Upper lobe of left lung (tissue), 6 donors: ENCODE results near the gene ABHD1. TPM values are rescaled to one million over a fixed set of nuclear protein-coding genes. Genes with fewer than 3 reads are reported as not detected.
"Not testable (repeated sequence)": the region's sequence is repeated elsewhere in the genome, so short reads cannot be mapped to it uniquely, and the experiment has no call there.

ENCODE experiments used
- ATAC-seq, 2 donors: fragments of 200-7000 bp; cut with Tn5 transposase; one replicate each; pipeline ENCODE4 v1.9.1; 2022; ENCODE audit warnings: mild to moderate bottlenecking in 2 of 2, moderate library complexity in 2 of 2; ENCODE audit not compliant: low FRiP score in 2 of 2
- DNase-seq, 2 donors: peaks; one replicate each; pipeline ENCODE4 v3.0.0-alpha.2; 2019 to 2020
- H3K27ac ChIP-seq, 4 donors: fragments of 200-600 bp; sonication (generic); one replicate each; pipeline ENCODE4 v1.5.1; 2016 to 2019
- H3K27me3 ChIP-seq, 4 donors: fragments of 200-600 bp; sonication (generic); one replicate each; pipeline ENCODE4 v1.5.1; 2017 to 2019
- H3K36me3 ChIP-seq, 4 donors: fragments of 200-600 bp; sonication (generic); one replicate each; pipeline ENCODE4 v1.5.1; 2016 to 2019
- H3K4me1 ChIP-seq, 4 donors: fragments of 200-600 bp; sonication (generic); one replicate each; pipeline ENCODE4 v1.5.1; 2018 to 2019
- H3K4me3 ChIP-seq, 4 donors: fragments of 200-600 bp; sonication (generic); one replicate each; pipeline ENCODE4 v1.5.1; 2017 to 2019; ENCODE audit warnings: mild to moderate bottlenecking in 2 of 4, moderate library complexity in 1 of 4
- H3K9me3 ChIP-seq, 4 donors: fragments of 200-600 bp; sonication (generic); one replicate each; pipeline ENCODE4 v1.5.1; 2018 to 2019
- CTCF ChIP-seq, 6 experiments: fragments of 450-650 bp in 4 of 6; fragments of 200-600 bp in 2 of 6; sonication (generic) in 2 of 6; IDR thresholded peaks; one replicate each; pipeline ENCODE4 v1.5.1; 2016 to 2019; ENCODE audit warnings: antibody characterized with exemption in 6 of 6
- EP300 ChIP-seq, 4 donors: sonication (generic); formaldehyde crosslinking; IDR thresholded peaks; one replicate each; pipeline ENCODE4 v1.5.1; 2017; ENCODE audit warnings: antibody characterized with exemption in 4 of 4, control low read depth in 2 of 4
- POLR2A ChIP-seq, 4 donors: fragments of 450-650 bp; IDR thresholded peaks; one replicate each; pipeline ENCODE4 v1.5.1; 2016 to 2017; ENCODE audit warnings: antibody characterized with exemption in 4 of 4, mild to moderate bottlenecking in 2 of 4
- POLR2AphosphoS5 ChIP-seq, 2 donors: sonication (generic); formaldehyde crosslinking; IDR thresholded peaks; one replicate each; pipeline ENCODE4 v1.5.1; 2017; ENCODE audit warnings: antibody characterized with exemption in 2 of 2
- WGBS, 2 donors: methylation state at CpG; one replicate each; pipeline ENCODE4 v1.1.5; 2017 to 2018; 5-methylcytosine and 5-hydroxymethylcytosine counted together
- total RNA-seq, 6 donors: library from RNA; depleted of rRNA in 4 of 6; stranded (reverse); fragments of >200 nt in 4 of 6; gene quantifications; one replicate each; pipeline versions ENCODE4 v1.1.0 to v1.2.1, GENCODE V29; 2016 to 2021
- donor health status: DM: no; HTN: no; CAD: no; lungs with moderate emphysema.
- donor health status: DM: no; HTN: yes; CAD: no; lungs with severe emphysema.

Gene ABHD1
- total RNA-seq, 6 donors from 2014 or later = 0.10 to 0.30 (median 0.11) TPM; not detected in 3

DNA sequence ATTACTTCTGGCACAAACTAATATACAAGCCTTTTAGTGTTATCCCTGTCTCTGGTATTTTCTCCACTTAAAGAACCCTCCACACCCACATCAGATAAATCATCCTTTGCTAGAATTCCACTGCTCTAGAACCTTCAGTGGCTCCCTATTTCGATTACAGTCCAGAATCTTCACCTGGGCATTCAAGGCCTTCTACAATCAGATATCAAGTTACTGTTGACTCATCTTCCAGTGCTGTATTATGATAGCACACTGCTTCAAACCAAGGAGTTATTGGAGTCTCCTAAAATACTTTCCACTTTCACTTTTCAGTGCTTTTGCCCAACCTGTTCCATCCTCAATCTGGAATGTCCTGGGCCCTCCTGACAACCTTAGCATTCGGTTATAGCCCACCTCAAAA lies 8.1 kb upstream of the ABHD1 start:
- TF ChIP-seq POLR2A (IDR thresholded peaks at IDR 0.05) = no peak
- TF ChIP-seq CTCF (IDR thresholded peaks at IDR 0.05) = no peak
- TF ChIP-seq EP300 (IDR thresholded peaks at IDR 0.05) = no peak
- no peak for TF ChIP-seq POLR2AphosphoS5 (IDR thresholded peaks at IDR 0.05)
- no peak overlapping the region for H3K4me3 ChIP-seq
- no peak overlapping the region for H3K27ac ChIP-seq
- no peak for ATAC-seq
- no peaks in the 10 kb centered on the region for H3K36me3 ChIP-seq
- H3K27me3 ChIP-seq = peaks cover 0 to 16% (median 9%) of the 10 kb centered on the region in 4 donors
- peaks cover 8 to 14% (median 11%) of the 10 kb centered on the region in 4 donors for H3K4me1 ChIP-seq
- no peaks in the 10 kb centered on the region for H3K9me3 ChIP-seq
- no peak for DNase-seq
- WGBS, 2 donors = 57 to 71% methylated on average over 2 of the region's 2 CpGs

GRCh38 chr2:27117995-27118524 lies 5.6 kb upstream of the ABHD1 start:
- ATAC-seq = no peak
- peak overlapping the region in 2 of 4 donors; percentile 34 to 44 for H3K4me3 ChIP-seq
- WGBS, 2 donors = 26 to 31% methylated on average over 9 to 13 of the region's 14 CpGs

GRCh38 chr2:27118525-27119329 lies 4.9 kb upstream of the ABHD1 start, which contains the start of gene CGREF1:
Gene CGREF1, minus strand, starts transcription at chr2:27119128. Its CDS starts 14,762 bp downstream, at chr2:27104366.
- Histone ChIP-seq H3K4me3 (peak within 1 kb of the TSS in 3 of 4 donors; percentile 34 to 44 (median 41)), H3K27me3 (peaks cover 0 to 16% (median 9%) of the 10 kb centered on the region in 4 donors), H3K9me3 (no peaks in the 10 kb centered on the region), H3K4me1 (peaks cover 15 to 24% (median 18%) of the 10 kb centered on the region in 4 donors), H3K36me3 (no peaks in the 10 kb centered on the region), H3K27ac (no peak within 1 kb of the TSS)
- TF ChIP-seq POLR2AphosphoS5 (IDR thresholded peaks at IDR 0.05) (no peak), EP300 (IDR thresholded peaks at IDR 0.05) (no peak), CTCF (IDR thresholded peaks at IDR 0.05) (no peak), POLR2A (IDR thresholded peaks at IDR 0.05) (no peak)
- DNase-seq (peak in 1 of 2 donors; percentile 85), ATAC-seq (peak in 1 of 2 donors; percentile 43)
- 9 to 11% methylated on average over 9 to 31 of the region's 84 CpGs for WGBS, 2 donors

More at GRCh38 chr2:27117995-27118524, 5.6 kb upstream of the ABHD1 start:
- H3K27ac ChIP-seq = no peak overlapping the region
- no peak for DNase-seq
- H3K36me3 ChIP-seq = no peaks in the 10 kb centered on the region
- H3K27me3 ChIP-seq = peaks cover 0 to 16% (median 9%) of the 10 kb centered on the region in 4 donors
- peaks cover 12 to 19% (median 14%) of the 10 kb centered on the region in 4 donors for H3K4me1 ChIP-seq
- H3K9me3 ChIP-seq = no peaks in the 10 kb centered on the region
- TF ChIP-seq EP300 (IDR thresholded peaks at IDR 0.05) (no peak), POLR2A (IDR thresholded peaks at IDR 0.05) (no peak), CTCF (IDR thresholded peaks at IDR 0.05) (no peak), POLR2AphosphoS5 (IDR thresholded peaks at IDR 0.05) (no peak)

GRCh38 chr2:27119330-27119670 lies 4.3 kb upstream of the ABHD1 start:
- ATAC-seq, H3K27ac ChIP-seq, H3K36me3 ChIP-seq, H3K9me3 ChIP-seq, DNase-seq: not testable (repeated sequence)
- Histone ChIP-seq H3K4me1 (peaks cover 15 to 29% (median 19%) of the 10 kb centered on the region in 4 donors), H3K27me3 (peaks cover 0 to 16% (median 9%) of the 10 kb centered on the region in 4 donors), H3K4me3 (peak overlapping the region in 3 of 4 donors; percentile 34 to 44 (median 41))
- 67 to 79% methylated on average over 8 of the region's 8 CpGs for WGBS, 2 donors

- ATAC-seq (no peak), DNase-seq (no peak)
- H3K9me3 ChIP-seq = no peaks in the 10 kb centered on the region
- no peak overlapping the region for H3K27ac ChIP-seq
- H3K27me3 ChIP-seq = peaks cover 0 to 16% (median 9%) of the 10 kb centered on the region in 4 donors
- no peak overlapping the region for H3K4me3 ChIP-seq
- WGBS, 2 donors = 71 to 76% methylated on average over 2 of the region's 2 CpGs
- TF ChIP-seq POLR2AphosphoS5 (IDR thresholded peaks at IDR 0.05) (no peak), POLR2A (IDR thresholded peaks at IDR 0.05) (no peak), EP300 (IDR thresholded peaks at IDR 0.05) (no peak), CTCF (IDR thresholded peaks at IDR 0.05) (no peak)
- H3K36me3 ChIP-seq = no peaks in the 10 kb centered on the region
- peaks cover 15 to 29% (median 19%) of the 10 kb centered on the region in 4 donors for H3K4me1 ChIP-seq
Observed at GRCh38 chr2:27121906-27122305, 1.7 kb upstream of the ABHD1 start.
